OCI-LY1 (cell line): ENCODE measurements around the gene GATA6.
"Not testable (repeated sequence)": the region's sequence is repeated elsewhere in the genome, so short reads cannot be mapped to it uniquely, and the experiment has no call there.

Source experiments
- H2AFZ ChIP-seq: fragments of 200-600 bp; sonication (generic), shearing (Covaris generic); 2 replicates; pipeline ENCODE4 v1.6.0; 2014; ENCODE audit warnings: antibody characterized with exemption, mild to moderate bottlenecking, low read length
- H3F3A ChIP-seq: fragments of 200-600 bp; sonication (generic), shearing (Covaris generic); 2 replicates; pipeline ENCODE4 v1.6.0; 2014; ENCODE audit warnings: mild to moderate bottlenecking, antibody characterized with exemption, low read length, moderate library complexity; ENCODE audit not compliant: insufficient read depth
- H3K27ac ChIP-seq: fragments of 200-600 bp; sonication (generic); 2 replicates; pipeline ENCODE4 v1.5.1; 2014; ENCODE audit warnings: low read length, mixed run types, mild to moderate bottlenecking, low read depth; ENCODE audit not compliant: poor library complexity, severe bottlenecking
- H3K27me3 ChIP-seq: fragments of 200-600 bp; sonication (generic); 2 replicates; pipeline ENCODE4 v1.6.0; 2014; ENCODE audit warnings: antibody characterized with exemption, mild to moderate bottlenecking, low read length, moderate library complexity; ENCODE audit not compliant: insufficient read depth
- H3K36me3 ChIP-seq: fragments of 200-600 bp; sonication (generic); 2 replicates; pipeline ENCODE4 v1.6.1; 2014; ENCODE audit warnings: mild to moderate bottlenecking, antibody characterized with exemption, low read length, moderate library complexity, mixed read lengths; ENCODE audit not compliant: insufficient read depth
- H3K4me1 ChIP-seq: fragments of 200-600 bp; sonication (generic); 2 replicates; pipeline ENCODE4 v1.5.1; 2014; ENCODE audit warnings: mild to moderate bottlenecking, low read length, moderate library complexity; ENCODE audit not compliant: insufficient read depth, severe bottlenecking
- H3K4me2 ChIP-seq: fragments of 200-600 bp; sonication (generic), shearing (Covaris generic); 2 replicates; pipeline ENCODE4 v1.6.1; 2014; ENCODE audit warnings: low read length
- H3K4me3 ChIP-seq: fragments of 200-600 bp; sonication (generic); 2 replicates; pipeline ENCODE4 v1.5.1; 2014; ENCODE audit warnings: low read length, low read depth, mild to moderate bottlenecking, mixed read lengths; ENCODE audit not compliant: poor library complexity, severe bottlenecking
- H3K79me2 ChIP-seq: fragments of 200-600 bp; shearing (Covaris generic); 2 replicates; pipeline ENCODE4 v1.6.1; 2016; ENCODE audit warnings: mixed run types, low read length, mixed read lengths; ENCODE audit not compliant: insufficient read depth
- H3K9ac ChIP-seq: fragments of 200-600 bp; sonication (generic), shearing (Covaris generic); 2 replicates; pipeline ENCODE4 v1.6.1; 2014; ENCODE audit warnings: mild to moderate bottlenecking, low read length, mixed read lengths
- H3K9me2 ChIP-seq: fragments of 200-600 bp; sonication (generic), shearing (Covaris generic); 2 replicates; pipeline ENCODE4 v1.6.1; 2014; ENCODE audit warnings: low read depth, mild to moderate bottlenecking, low read length, mixed read lengths
- H3K9me3 ChIP-seq: fragments of 200-600 bp; shearing (Covaris generic); 2 replicates; pipeline ENCODE4 v1.6.1; 2014; ENCODE audit warnings: low read length, mixed read lengths
- H4K20me1 ChIP-seq: fragments of 200-600 bp; sonication (generic), shearing (Covaris generic); 2 replicates; pipeline ENCODE4 v1.6.0; 2016; ENCODE audit warnings: mild to moderate bottlenecking, low read length; ENCODE audit not compliant: insufficient read depth
- EZH2 ChIP-seq: fragments of 200-600 bp; sonication (generic), shearing (Covaris generic); IDR thresholded peaks from 2 replicates; pipeline ENCODE4 v1.8.0; 2017; ENCODE audit warnings: borderline replicate concordance, mixed run types, mild to moderate bottlenecking, antibody characterized with exemption, low read length, moderate library complexity, mixed read lengths
- TF ChIP-seq, protein P1 (sequence below): fragments of 200-600 bp; sonication (generic), shearing (Covaris generic); IDR thresholded peaks from 2 replicates; pipeline ENCODE4 v1.5.1; 2017; ENCODE audit warnings: mild to moderate bottlenecking, antibody characterized with exemption, low read length, moderate library complexity, mixed read lengths

The GATA6 gene

DNA sequence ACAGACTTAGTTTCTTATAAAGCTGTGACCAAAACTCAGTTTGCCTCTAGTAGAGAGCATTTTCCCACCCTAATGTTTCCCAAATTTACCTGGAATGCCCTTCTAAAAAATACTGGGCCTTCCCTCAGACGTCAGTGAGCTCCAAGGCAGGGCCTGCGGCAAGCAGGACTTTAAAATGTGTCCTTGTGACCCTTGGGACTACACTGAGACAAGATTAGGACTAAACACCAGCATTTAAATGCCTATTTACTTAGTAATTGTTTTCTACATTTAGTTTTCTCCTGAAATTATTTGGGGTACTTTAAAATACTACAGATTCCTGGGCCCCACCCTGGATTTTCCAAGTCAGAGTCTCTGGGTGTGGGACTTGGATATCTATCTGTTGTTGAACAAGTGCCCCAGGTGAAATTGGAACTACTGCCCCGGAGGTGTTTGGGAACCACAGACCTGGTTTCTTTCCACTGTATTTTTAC is 14.3 kb downstream of the GATA6 start:
- TF ChIP-seq, protein P1, sequence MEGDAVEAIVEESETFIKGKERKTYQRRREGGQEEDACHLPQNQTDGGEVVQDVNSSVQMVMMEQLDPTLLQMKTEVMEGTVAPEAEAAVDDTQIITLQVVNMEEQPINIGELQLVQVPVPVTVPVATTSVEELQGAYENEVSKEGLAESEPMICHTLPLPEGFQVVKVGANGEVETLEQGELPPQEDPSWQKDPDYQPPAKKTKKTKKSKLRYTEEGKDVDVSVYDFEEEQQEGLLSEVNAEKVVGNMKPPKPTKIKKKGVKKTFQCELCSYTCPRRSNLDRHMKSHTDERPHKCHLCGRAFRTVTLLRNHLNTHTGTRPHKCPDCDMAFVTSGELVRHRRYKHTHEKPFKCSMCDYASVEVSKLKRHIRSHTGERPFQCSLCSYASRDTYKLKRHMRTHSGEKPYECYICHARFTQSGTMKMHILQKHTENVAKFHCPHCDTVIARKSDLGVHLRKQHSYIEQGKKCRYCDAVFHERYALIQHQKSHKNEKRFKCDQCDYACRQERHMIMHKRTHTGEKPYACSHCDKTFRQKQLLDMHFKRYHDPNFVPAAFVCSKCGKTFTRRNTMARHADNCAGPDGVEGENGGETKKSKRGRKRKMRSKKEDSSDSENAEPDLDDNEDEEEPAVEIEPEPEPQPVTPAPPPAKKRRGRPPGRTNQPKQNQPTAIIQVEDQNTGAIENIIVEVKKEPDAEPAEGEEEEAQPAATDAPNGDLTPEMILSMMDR: no peak
- no peak for TF ChIP-seq EZH2
- H3K4me3 ChIP-seq: no peak overlapping the region
- no peaks in the 10 kb centered on the region for H4K20me1 ChIP-seq
- H3K4me1 ChIP-seq: no peaks in the 10 kb centered on the region
- no peaks in the 10 kb centered on the region for H3K9me2 ChIP-seq
- no peak overlapping the region for H3K4me2 ChIP-seq
- no peak overlapping the region for H3K9ac ChIP-seq
- no peaks in the 10 kb centered on the region for H3F3A ChIP-seq
- H3K9me3 ChIP-seq: no peaks in the 10 kb centered on the region
- H3K27me3 ChIP-seq: no peaks in the 10 kb centered on the region
- H3K36me3 ChIP-seq: no peaks in the 10 kb centered on the region
- H3K79me2 ChIP-seq: no peaks in the 10 kb centered on the region
- H2AFZ ChIP-seq: no peak overlapping the region
- H3K27ac ChIP-seq: no peak overlapping the region

DNA sequence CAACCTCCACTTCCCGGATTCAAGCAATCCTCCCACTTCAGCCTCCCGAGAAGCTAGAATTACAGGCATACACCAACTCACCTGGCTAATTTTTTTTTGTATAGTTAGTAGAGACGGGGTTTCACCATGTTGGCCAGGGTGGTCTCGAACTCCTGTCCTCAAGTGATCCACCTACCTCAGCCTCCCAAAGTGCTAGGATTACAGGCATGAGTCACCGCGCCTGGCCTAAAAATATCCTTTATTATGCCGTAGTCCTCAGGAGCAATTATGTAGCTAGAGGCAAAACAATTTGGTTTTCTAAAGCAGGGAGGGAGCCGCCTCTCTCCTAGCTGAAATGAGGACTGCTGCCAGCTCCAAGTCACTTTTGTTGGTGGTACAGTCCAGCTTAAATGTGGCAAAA is 15.2 kb downstream of the GATA6 start:
- H3K4me2 ChIP-seq, H3K9ac ChIP-seq, H3K27ac ChIP-seq, H3K79me2 ChIP-seq, H3F3A ChIP-seq, H3K4me3 ChIP-seq, H3K36me3 ChIP-seq, H4K20me1 ChIP-seq, H3K9me3 ChIP-seq, H3K9me2 ChIP-seq, H3K4me1 ChIP-seq, H3K27me3 ChIP-seq, H2AFZ ChIP-seq: not testable (repeated sequence)

DNA sequence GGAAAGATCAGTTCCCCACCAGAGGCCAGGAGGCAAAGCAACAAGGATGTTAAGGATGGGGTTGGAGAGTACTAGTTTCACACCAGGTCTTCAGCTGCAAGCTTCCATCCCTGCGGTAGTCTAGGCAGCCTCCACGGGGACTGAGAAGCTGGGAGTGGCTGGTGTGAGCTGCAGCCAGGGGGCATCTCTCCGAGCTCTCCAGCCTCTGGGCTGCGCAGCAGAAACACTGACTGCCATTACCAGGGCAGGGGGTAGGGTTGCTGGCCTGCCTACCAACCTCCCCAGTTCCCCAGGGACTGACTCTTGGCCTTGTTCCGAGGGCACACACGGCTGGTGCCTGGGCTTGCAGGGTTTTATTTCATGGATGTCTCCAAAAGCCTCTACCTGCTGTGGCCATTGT is 15.9 kb downstream of the GATA6 start:
- Histone ChIP-seq H3K4me1 (no peaks in the 10 kb centered on the region), H3K27ac (no peak overlapping the region), H3K27me3 (no peaks in the 10 kb centered on the region), H3K36me3 (no peaks in the 10 kb centered on the region), H3K9ac (no peak overlapping the region), H3K4me3 (no peak overlapping the region), H3K4me2 (no peak overlapping the region), H3F3A (no peaks in the 10 kb centered on the region), H3K9me3 (no peaks in the 10 kb centered on the region), H3K79me2 (no peaks in the 10 kb centered on the region), H3K9me2 (no peaks in the 10 kb centered on the region), H2AFZ (no peak overlapping the region), H4K20me1 (no peaks in the 10 kb centered on the region)
- no peak for TF ChIP-seq EZH2
- TF ChIP-seq, protein P1: no peak

DNA sequence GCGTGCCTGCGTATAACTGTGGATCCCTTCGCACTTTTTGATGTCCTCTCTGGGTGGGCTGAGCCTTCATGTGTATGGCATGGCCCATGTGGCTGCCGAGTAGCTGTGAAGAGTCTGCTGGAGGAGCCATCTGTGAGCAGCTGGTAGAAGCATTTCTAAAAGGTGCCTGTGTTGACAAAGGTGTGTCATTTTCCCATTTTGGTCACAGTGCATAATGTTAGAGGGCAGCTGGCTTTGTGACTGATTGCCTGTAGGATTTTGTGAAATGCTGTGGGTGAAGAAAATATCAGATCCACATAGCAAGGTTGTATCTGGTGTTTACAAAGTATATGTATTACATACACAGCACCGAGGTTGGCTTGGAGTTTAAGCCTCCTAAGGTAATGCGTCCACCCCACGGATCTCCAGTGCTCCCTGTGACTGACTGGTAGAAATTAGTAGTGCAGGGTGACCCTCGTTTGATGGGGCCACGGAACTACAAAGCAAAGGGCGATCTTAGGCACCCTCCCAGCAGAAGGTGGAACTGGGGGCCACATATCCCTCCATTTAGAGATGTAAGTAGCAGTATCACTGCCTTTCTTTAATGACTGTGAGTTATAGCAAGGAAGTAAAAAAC is 16.5 kb downstream of the GATA6 start:
- Histone ChIP-seq H3K9ac (no peak overlapping the region), H3K36me3 (no peaks in the 10 kb centered on the region), H3F3A (no peaks in the 10 kb centered on the region), H3K79me2 (no peaks in the 10 kb centered on the region), H3K4me2 (no peak overlapping the region), H3K9me3 (no peaks in the 10 kb centered on the region), H3K27me3 (no peaks in the 10 kb centered on the region), H3K27ac (no peak overlapping the region), H3K4me3 (no peak overlapping the region), H3K9me2 (no peaks in the 10 kb centered on the region), H2AFZ (no peak overlapping the region), H3K4me1 (no peaks in the 10 kb centered on the region), H4K20me1 (no peaks in the 10 kb centered on the region)
- TF ChIP-seq EZH2: no peak
- TF ChIP-seq, protein P1: no peak
